Smooth muscle cell (in vitro differentiated cells): Measurements from ENCODE around the gene ATP6V1B1. TPM values are rescaled to one million over a fixed set of nuclear protein-coding genes. Genes with fewer than 3 reads are reported as not detected.

Experiments
- DNase-seq: peaks from one replicate; lab custom pipeline; 2025; ENCODE audit not compliant: unreplicated experiment; lab: John Stamatoyannopoulos, UW
- H2AFZ ChIP-seq: fragments of 200-600 bp; sonication (generic); 2 replicates; pipeline ENCODE4 v1.6.0; 2016; ENCODE audit warnings: antibody characterized with exemption, low read depth, mild to moderate bottlenecking
- H3F3A ChIP-seq: fragments of 200-600 bp; sonication (generic); 2 replicates; pipeline ENCODE4 v1.6.0; 2017; ENCODE audit warnings: antibody characterized with exemption, low read depth
- H3K27ac ChIP-seq: fragments of 200-600 bp; sonication (generic); 2 replicates; pipeline ENCODE4 v1.5.1; 2016; ENCODE audit warnings: low read depth, mild to moderate bottlenecking
- H3K27me3 ChIP-seq: fragments of 200-600 bp; sonication (generic); 2 replicates; pipeline ENCODE4 v1.6.1; 2016; ENCODE audit warnings: low read depth, mild to moderate bottlenecking
- H3K36me3 ChIP-seq: fragments of 200-600 bp; sonication (generic); 2 replicates; pipeline ENCODE4 v1.5.1; 2016; ENCODE audit warnings: low read depth
- H3K4me1 ChIP-seq: fragments of 200-600 bp; sonication (generic); 2 replicates; pipeline ENCODE4 v1.5.1; 2016; ENCODE audit warnings: low read depth
- H3K4me2 ChIP-seq: fragments of 200-600 bp; sonication (generic); 2 replicates; pipeline ENCODE4 v1.6.0; 2016; ENCODE audit warnings: mild to moderate bottlenecking
- H3K4me3 ChIP-seq: fragments of 200-600 bp; sonication (generic); 2 replicates; pipeline ENCODE4 v1.5.1; 2016; ENCODE audit warnings: mild to moderate bottlenecking
- H3K79me2 ChIP-seq: fragments of 200-600 bp; sonication (generic); 2 replicates; pipeline ENCODE4 v1.6.0; 2016; ENCODE audit warnings: low read depth, mild to moderate bottlenecking
- H3K9ac ChIP-seq: fragments of 200-600 bp; sonication (generic); 2 replicates; pipeline ENCODE4 v1.6.0; 2016; ENCODE audit warnings: low read depth
- H3K9me3 ChIP-seq: fragments of 200-600 bp; sonication (generic); replicated peaks from 2 replicates; pipeline ENCODE4 v1.5.1; 2016; ENCODE audit warnings: low read depth
- H4K20me1 ChIP-seq: fragments of 200-600 bp; sonication (generic); 2 replicates; pipeline ENCODE4 v1.6.0; 2016; ENCODE audit warnings: low read depth
- WGBS: methylation state at CpG from one replicate; pipeline ENCODE4 v1.1.7; 2016; ENCODE audit warnings: low lambda C conversion rate; 5-methylcytosine and 5-hydroxymethylcytosine counted together
- polyA plus RNA-seq: library from polyadenylated mRNA; unstranded; fragments of >200 nt; fragmentation: Nextera tagmentation; extraction: Ambion mirVana; gene quantifications from 2 replicates; pipeline ENCODE4 v1.2.1, GENCODE V29; 2016
- total RNA-seq: library from RNA; depleted of rRNA; stranded (reverse); fragments of >200 nt; gene quantifications from 2 replicates; pipeline ENCODE4 v1.2.3, GENCODE V29; 2014
- TF ChIP-seq, protein P1 (sequence below): fragments of 200-600 bp; sonication (generic); IDR thresholded peaks from 2 replicates; pipeline ENCODE4 v1.5.1; 2017; ENCODE audit warnings: borderline replicate concordance, mild to moderate bottlenecking, antibody characterized with exemption; ENCODE audit not compliant: insufficient read depth, poor library complexity, severe bottlenecking

The ATP6V1B1 gene
- total and polyA plus RNA-seq, 2 experiments from 2014 or later, result 0.59 TPM; not detected in 1

DNA sequence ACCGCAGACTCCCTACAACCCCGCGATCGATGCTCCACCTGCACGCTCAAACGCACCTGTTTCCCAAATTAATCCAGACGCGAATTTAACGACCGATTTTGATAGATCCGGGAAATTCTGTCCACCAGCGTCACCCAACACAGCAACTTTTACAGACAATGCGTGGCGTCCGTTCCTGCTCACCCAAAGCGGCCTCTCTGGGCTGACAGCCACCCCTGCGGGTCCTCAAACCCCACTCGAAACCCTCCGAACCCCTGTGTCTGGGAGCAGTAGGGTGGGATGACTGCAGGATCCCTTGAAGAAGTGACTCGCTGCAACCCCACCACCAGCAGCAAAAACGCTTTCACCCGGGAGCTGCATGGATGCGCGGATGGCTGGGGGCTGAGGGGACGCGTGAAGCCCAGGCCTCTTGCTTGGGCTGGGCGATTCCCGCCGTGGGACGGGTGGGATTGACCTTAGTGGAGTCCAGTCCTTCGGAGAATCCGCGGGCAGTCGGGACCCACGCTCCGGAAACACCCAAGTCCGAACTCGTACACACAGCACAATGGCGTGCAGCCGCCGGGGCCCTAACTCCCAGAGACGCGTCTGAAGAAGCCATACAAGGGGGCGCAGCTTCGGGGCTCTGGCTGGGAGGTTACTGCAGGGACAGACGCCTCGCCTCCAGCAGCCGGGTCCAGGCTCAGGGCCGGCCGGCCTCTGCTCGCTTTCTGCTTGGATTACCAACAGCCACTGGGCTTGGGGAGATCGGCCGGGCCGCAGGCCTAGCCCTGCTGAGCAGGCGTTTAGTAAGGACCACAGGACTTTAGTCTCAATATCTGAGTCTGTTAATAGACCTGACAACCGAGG is 31.1 kb upstream of the ATP6V1B1 start:
- Histone ChIP-seq H3K4me3 (no peak overlapping the region), H3F3A (no peaks in the 10 kb centered on the region), H2AFZ (no peak overlapping the region), H3K27ac (no peak overlapping the region), H3K27me3 (peaks cover 97% of the 10 kb centered on the region), H3K79me2 (no peaks in the 10 kb centered on the region), H3K4me1 (peaks cover 9% of the 10 kb centered on the region), H3K36me3 (no peaks in the 10 kb centered on the region), H3K9me3 (no peaks in the 10 kb centered on the region), H3K9ac (no peak overlapping the region), H4K20me1 (peaks cover 57% of the 10 kb centered on the region), H3K4me2 (no peak overlapping the region)
- DNase-seq, result no peak
- TF ChIP-seq, protein P1, sequence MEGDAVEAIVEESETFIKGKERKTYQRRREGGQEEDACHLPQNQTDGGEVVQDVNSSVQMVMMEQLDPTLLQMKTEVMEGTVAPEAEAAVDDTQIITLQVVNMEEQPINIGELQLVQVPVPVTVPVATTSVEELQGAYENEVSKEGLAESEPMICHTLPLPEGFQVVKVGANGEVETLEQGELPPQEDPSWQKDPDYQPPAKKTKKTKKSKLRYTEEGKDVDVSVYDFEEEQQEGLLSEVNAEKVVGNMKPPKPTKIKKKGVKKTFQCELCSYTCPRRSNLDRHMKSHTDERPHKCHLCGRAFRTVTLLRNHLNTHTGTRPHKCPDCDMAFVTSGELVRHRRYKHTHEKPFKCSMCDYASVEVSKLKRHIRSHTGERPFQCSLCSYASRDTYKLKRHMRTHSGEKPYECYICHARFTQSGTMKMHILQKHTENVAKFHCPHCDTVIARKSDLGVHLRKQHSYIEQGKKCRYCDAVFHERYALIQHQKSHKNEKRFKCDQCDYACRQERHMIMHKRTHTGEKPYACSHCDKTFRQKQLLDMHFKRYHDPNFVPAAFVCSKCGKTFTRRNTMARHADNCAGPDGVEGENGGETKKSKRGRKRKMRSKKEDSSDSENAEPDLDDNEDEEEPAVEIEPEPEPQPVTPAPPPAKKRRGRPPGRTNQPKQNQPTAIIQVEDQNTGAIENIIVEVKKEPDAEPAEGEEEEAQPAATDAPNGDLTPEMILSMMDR, result no peak
- 21% methylated on average over 56 of the region's 56 CpGs for WGBS

DNA sequence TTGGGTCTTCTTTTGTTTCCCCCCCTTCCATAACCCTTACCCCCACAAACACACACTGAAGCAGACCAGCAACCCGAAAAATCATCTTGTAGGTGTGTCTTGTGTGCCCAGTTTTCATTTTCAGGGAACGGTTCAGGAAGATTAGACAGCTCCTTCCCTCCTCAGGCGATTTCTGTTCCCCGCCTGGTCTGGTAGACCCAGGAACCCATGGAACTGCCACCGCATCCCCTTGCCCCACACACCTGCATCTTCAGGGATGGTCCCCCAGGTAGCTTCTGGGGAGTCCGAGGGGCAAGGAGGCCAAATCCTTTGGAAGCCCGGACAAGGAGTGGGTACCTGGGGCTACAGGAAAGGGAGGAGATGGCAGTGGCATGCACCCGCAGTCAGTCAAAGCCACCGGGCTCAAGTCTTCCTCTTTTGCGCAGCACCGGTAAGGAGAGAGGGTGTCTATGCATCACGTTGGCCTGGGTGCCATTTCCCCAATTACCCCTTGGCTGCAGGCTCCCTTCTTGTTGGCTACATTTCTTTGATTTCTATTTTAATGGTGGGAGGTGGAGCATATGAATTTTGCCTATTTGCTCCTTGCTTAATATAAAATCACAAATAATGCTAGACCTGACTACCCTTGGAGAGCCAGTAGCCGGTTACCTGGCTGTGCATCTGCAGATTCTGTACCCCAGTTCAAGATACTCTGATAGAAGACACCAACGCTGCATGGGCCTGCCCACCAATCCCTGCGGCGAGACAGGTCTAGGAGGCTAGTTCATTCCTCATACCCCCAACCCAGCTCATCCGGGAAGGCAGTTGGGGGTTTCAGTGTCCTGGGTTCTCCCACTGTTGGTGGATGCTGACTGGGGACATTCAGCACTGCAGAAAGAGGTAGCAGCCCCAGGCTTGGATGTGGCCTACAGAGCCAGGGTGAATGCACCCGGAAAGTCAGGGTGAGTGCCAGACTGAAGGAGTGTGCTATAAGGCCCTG is 30.0 kb upstream of the ATP6V1B1 start:
- no peak for DNase-seq
- no peak overlapping the region for H3K27ac ChIP-seq
- WGBS, result 55% methylated on average over 18 of the region's 18 CpGs
- H2AFZ ChIP-seq, result no peak overlapping the region
- H3K36me3 ChIP-seq, result no peaks in the 10 kb centered on the region
- H3K4me3 ChIP-seq, result no peak overlapping the region
- H3K9ac ChIP-seq, result no peak overlapping the region
- H4K20me1 ChIP-seq, result peaks cover 57% of the 10 kb centered on the region
- no peak overlapping the region for H3K4me2 ChIP-seq
- TF ChIP-seq, protein P1, result no peak
- no peaks in the 10 kb centered on the region for H3F3A ChIP-seq
- no peaks in the 10 kb centered on the region for H3K9me3 ChIP-seq
- no peaks in the 10 kb centered on the region for H3K79me2 ChIP-seq
- H3K27me3 ChIP-seq, result peaks cover 97% of the 10 kb centered on the region
- H3K4me1 ChIP-seq, result peaks cover 9% of the 10 kb centered on the region

DNA sequence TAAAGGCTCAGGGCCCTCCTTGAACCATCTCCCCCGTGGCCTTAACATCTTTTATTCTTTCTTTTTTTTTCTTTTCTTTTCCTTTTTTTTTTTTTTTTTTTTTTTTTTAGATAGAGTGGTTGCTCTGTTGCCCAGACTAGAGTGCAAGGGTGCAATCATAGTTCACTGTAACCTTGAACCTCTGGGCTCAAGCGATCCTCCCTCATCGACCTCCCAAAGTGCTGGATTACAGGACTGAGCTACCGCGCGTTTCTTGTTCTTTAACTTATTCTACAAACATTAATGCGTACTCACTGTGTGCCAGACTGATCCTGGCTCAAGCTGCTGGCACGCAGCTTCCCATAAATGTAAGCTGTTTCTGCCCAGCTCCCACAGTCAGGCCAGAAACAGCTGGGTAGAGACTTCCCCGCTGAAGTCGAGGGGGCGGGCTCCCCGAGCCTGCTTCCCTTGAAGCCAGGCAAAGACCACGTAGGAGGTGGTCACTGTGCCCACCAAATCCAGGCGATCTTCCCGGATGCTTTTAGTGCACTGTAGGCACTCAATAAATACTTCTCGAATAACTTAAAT is 29.2 kb upstream of the ATP6V1B1 start:
- no peak for DNase-seq
- Histone ChIP-seq H3K4me1 (peaks cover 9% of the 10 kb centered on the region), H3K79me2 (no peaks in the 10 kb centered on the region), H2AFZ (no peak overlapping the region), H3K9me3 (no peaks in the 10 kb centered on the region), H3K27me3 (peaks cover 100% of the 10 kb centered on the region), H3F3A (no peaks in the 10 kb centered on the region), H3K4me2 (peak overlapping the region; percentile 89), H3K9ac (no peak overlapping the region), H3K27ac (no peak overlapping the region), H4K20me1 (peaks cover 57% of the 10 kb centered on the region), H3K36me3 (no peaks in the 10 kb centered on the region), H3K4me3 (peak overlapping the region; percentile 42)
- 25% methylated on average over 16 of the region's 16 CpGs for WGBS
- TF ChIP-seq, protein P1, result no peak
